WTC11 (cell line): ENCODE measurements around the gene TNC. TPM values are rescaled to one million over a fixed set of nuclear protein-coding genes. Genes with fewer than 3 reads are reported as not detected.

Experiments
- ATAC-seq: fragments of 200-7000 bp; cut with Tn5 transposase; 2 replicates; pipeline ENCODE4 v1.10.0; 2021; ENCODE audit warnings: mild to moderate bottlenecking, moderate library complexity
- CTCF ChIA-PET: fragments of 300-600 bp; sonication (Branson Sonifier 250); formaldehyde crosslinking; loops from one replicate; lab custom pipeline; 2021; ENCODE audit warnings: antibody characterized with exemption; lab: Charles Lee
- POLR2A ChIA-PET: fragments of 350-600 bp; sonication (Branson Sonifier 250); formaldehyde crosslinking; loops from one replicate; lab custom pipeline; 2021; ENCODE audit warnings: antibody characterized with exemption; lab: Charles Lee
- DNase-seq: peaks from one replicate; pipeline ENCODE4 v3.0.0; 2021; ENCODE audit warnings: low spot score
- H3K27ac Mint-ChIP-seq: 2 replicates; pipeline ENCODE4 v1.8.0; 2021; ENCODE audit warnings: mixed read lengths
- H3K27me3 Mint-ChIP-seq: 2 replicates; pipeline ENCODE4 v1.8.0; 2021; ENCODE audit warnings: low read depth, mild to moderate bottlenecking, moderate library complexity, mixed read lengths
- H3K36me3 Mint-ChIP-seq: 2 replicates; pipeline ENCODE4 v1.8.0; 2021; ENCODE audit warnings: mixed read lengths
- H3K4me1 Mint-ChIP-seq: 2 replicates; pipeline ENCODE4 v1.8.0; 2022; ENCODE audit warnings: mixed read lengths
- H3K4me3 Mint-ChIP-seq: 2 replicates; pipeline ENCODE4 v1.8.0; 2021; ENCODE audit warnings: mild to moderate bottlenecking, moderate library complexity, mixed read lengths
- H3K9me3 Mint-ChIP-seq: 2 replicates; pipeline ENCODE4 v1.8.0; 2021; ENCODE audit warnings: mixed read lengths
- AR ChIP-seq: fragments of 250-450 bp; sonication (Bioruptor Pico); IDR thresholded peaks from 2 replicates; pipeline ENCODE4 v1.9.0; 2021; ENCODE audit warnings: mild to moderate bottlenecking
- ATF1 ChIP-seq: sonication (generic); formaldehyde crosslinking; IDR thresholded peaks from 2 replicates; pipeline ENCODE4 v1.8.1; 2023; ENCODE audit warnings: mild to moderate bottlenecking, moderate library complexity, missing genetic modification reagents
- CREM ChIP-seq: sonication (generic); formaldehyde crosslinking; IDR thresholded peaks from 2 replicates; pipeline ENCODE4 v1.8.1; 2022; ENCODE audit warnings: mild to moderate bottlenecking, missing genetic modification reagents, moderate library complexity
- ERG ChIP-seq: fragments of 250-450 bp; sonication (Bioruptor Pico); IDR thresholded peaks from 2 replicates; pipeline ENCODE4 v1.8.0; 2021; ENCODE audit warnings: mild to moderate bottlenecking
- ESRRA ChIP-seq: sonication (generic); formaldehyde crosslinking; IDR thresholded peaks from 2 replicates; pipeline ENCODE4 v1.8.1; 2022; ENCODE audit warnings: mild to moderate bottlenecking, missing genetic modification reagents, borderline replicate concordance
- IRF2 ChIP-seq: sonication (generic); formaldehyde crosslinking; IDR thresholded peaks from 2 replicates; pipeline ENCODE4 v1.8.0; 2022; ENCODE audit warnings: low read depth, missing genetic modification reagents, borderline replicate concordance
- JAZF1 ChIP-seq: fragments of 250-450 bp; sonication (Bioruptor Pico); IDR thresholded peaks from 2 replicates; pipeline ENCODE4 v1.9.0; 2021; ENCODE audit warnings: moderate library complexity, mild to moderate bottlenecking, inconsistent platforms
- KAT7 ChIP-seq: sonication (generic); formaldehyde crosslinking; IDR thresholded peaks from 2 replicates; pipeline ENCODE4 v1.8.1; 2023; ENCODE audit warnings: missing genetic modification reagents, mild to moderate bottlenecking, borderline replicate concordance
- MAX ChIP-seq: sonication (generic); formaldehyde crosslinking; IDR thresholded peaks from 2 replicates; pipeline ENCODE4 v1.8.0; 2022; ENCODE audit warnings: mild to moderate bottlenecking, missing genetic modification reagents
- MXD4 ChIP-seq: fragments of 250-450 bp; sonication (Bioruptor Pico); IDR thresholded peaks from 2 replicates; pipeline ENCODE4 v1.8.0; 2021; ENCODE audit warnings: mild to moderate bottlenecking, moderate library complexity, borderline replicate concordance
- MYBL2 ChIP-seq: sonication (generic); formaldehyde crosslinking; IDR thresholded peaks from 2 replicates; pipeline ENCODE4 v1.8.1; 2023; ENCODE audit warnings: mild to moderate bottlenecking, moderate library complexity, missing genetic modification reagents
- NFATC4 ChIP-seq: fragments of 250-450 bp; sonication (Bioruptor Pico); IDR thresholded peaks from 2 replicates; pipeline ENCODE4 v1.9.0; 2021; ENCODE audit warnings: mild to moderate bottlenecking
- NFE2L1 ChIP-seq: sonication (generic); formaldehyde crosslinking; IDR thresholded peaks from 2 replicates; pipeline ENCODE4 v1.8.1; 2023; ENCODE audit warnings: missing genetic modification reagents
- PREB ChIP-seq: sonication (generic); formaldehyde crosslinking; IDR thresholded peaks from 2 replicates; pipeline ENCODE4 v1.8.1; 2022; ENCODE audit warnings: mild to moderate bottlenecking, missing genetic modification reagents, moderate library complexity, borderline replicate concordance
- SP1 ChIP-seq: sonication (generic); formaldehyde crosslinking; conservative IDR thresholded peaks from 2 replicates; pipeline ENCODE4 v1.8.1; 2022; ENCODE audit warnings: missing genetic modification reagents
- STAT6 ChIP-seq: sonication (generic); formaldehyde crosslinking; conservative IDR thresholded peaks from 2 replicates; pipeline ENCODE4 v1.8.1; 2023; ENCODE audit warnings: mild to moderate bottlenecking, low read depth, missing genetic modification reagents, moderate library complexity
- TP53 ChIP-seq: sonication (generic); formaldehyde crosslinking; IDR thresholded peaks from 2 replicates; pipeline ENCODE4 v1.8.1; 2023; ENCODE audit warnings: mild to moderate bottlenecking, missing genetic modification reagents
- USF1 ChIP-seq: sonication (generic); formaldehyde crosslinking; IDR thresholded peaks from 2 replicates; pipeline ENCODE4 v1.8.0; 2022; ENCODE audit warnings: mild to moderate bottlenecking, missing genetic modification reagents
- USF2 ChIP-seq: sonication (generic); formaldehyde crosslinking; IDR thresholded peaks from 2 replicates; pipeline ENCODE4 v1.8.1; 2023; ENCODE audit warnings: mild to moderate bottlenecking, missing genetic modification reagents, moderate library complexity
- ZNF121 ChIP-seq: sonication (generic); formaldehyde crosslinking; IDR thresholded peaks from 2 replicates; pipeline ENCODE4 v1.8.0; 2023; ENCODE audit warnings: missing genetic modification reagents
- ZNF671 ChIP-seq: fragments of 250-450 bp; sonication (Bioruptor Pico); IDR thresholded peaks from 2 replicates; pipeline ENCODE4 v1.8.0; 2021; ENCODE audit warnings: mild to moderate bottlenecking
- total RNA-seq: library from RNA; stranded (reverse); gene quantifications from 3 replicates; pipeline ENCODE4 v1.2.3, GENCODE V29; 2021

TNC gene
- total RNA-seq, 1 experiment from 2014 or later: 4.5 TPM

GRCh38 chr9:115080242-115080641 is 37.7 kb downstream of the TNC start:
- H3K27me3 Mint-ChIP-seq: peaks cover 2% of the 10 kb centered on the region; the same call in 1 of the 2 replicates
- ChIA-PET CTCF (no interaction called here), POLR2A (no interaction called here)
- ATAC-seq (no peak), DNase-seq (no peak)
- no peaks in the 10 kb centered on the region for H3K36me3 Mint-ChIP-seq
- H3K4me1 Mint-ChIP-seq: peaks cover 33% of the 10 kb centered on the region
- no peaks in the 10 kb centered on the region for H3K9me3 Mint-ChIP-seq
- H3K4me3 Mint-ChIP-seq: no peak overlapping the region
- TF ChIP-seq MXD4 (CRISPR knock-in tag) (no peak), USF1 (no peak), ZNF671 (CRISPR knock-in tag) (no peak)
- H3K27ac Mint-ChIP-seq: no peak overlapping the region

GRCh38 chr9:115079156-115079555 is 38.8 kb downstream of the TNC start:
- ChIA-PET CTCF (no interaction called here), POLR2A (no interaction called here)
- no peak overlapping the region for H3K4me3 Mint-ChIP-seq
- ATAC-seq (no peak), DNase-seq (no peak)
- TF ChIP-seq STAT6 (CRISPR knock-in tag) (no peak), AR (CRISPR knock-in tag) (no peak), NFATC4 (CRISPR knock-in tag) (no peak), JAZF1 (CRISPR knock-in tag) (no peak), MAX (CRISPR knock-in tag) (no peak), TP53 (CRISPR knock-in tag) (no peak), ESRRA (no peak), SP1 (CRISPR knock-in tag) (no peak), PREB (CRISPR knock-in tag) (no peak), ZNF671 (CRISPR knock-in tag) (no peak), ERG (CRISPR knock-in tag) (no peak), IRF2 (CRISPR knock-in tag) (no peak), MYBL2 (CRISPR knock-in tag) (no peak), NFE2L1 (CRISPR knock-in tag) (no peak), USF2 (no peak), KAT7 (CRISPR knock-in tag) (no peak), ATF1 (CRISPR knock-in tag) (no peak), ZNF121 (no peak), CREM (CRISPR knock-in tag) (no peak)
- peaks cover 2% of the 10 kb centered on the region; the same call in 1 of the 2 replicates for H3K27me3 Mint-ChIP-seq
- H3K36me3 Mint-ChIP-seq: no peaks in the 10 kb centered on the region
- peaks cover 24% of the 10 kb centered on the region for H3K4me1 Mint-ChIP-seq
- no peak overlapping the region for H3K27ac Mint-ChIP-seq
- H3K9me3 Mint-ChIP-seq: no peaks in the 10 kb centered on the region
